ENCODE data around the gene PTPN18.

DNA sequence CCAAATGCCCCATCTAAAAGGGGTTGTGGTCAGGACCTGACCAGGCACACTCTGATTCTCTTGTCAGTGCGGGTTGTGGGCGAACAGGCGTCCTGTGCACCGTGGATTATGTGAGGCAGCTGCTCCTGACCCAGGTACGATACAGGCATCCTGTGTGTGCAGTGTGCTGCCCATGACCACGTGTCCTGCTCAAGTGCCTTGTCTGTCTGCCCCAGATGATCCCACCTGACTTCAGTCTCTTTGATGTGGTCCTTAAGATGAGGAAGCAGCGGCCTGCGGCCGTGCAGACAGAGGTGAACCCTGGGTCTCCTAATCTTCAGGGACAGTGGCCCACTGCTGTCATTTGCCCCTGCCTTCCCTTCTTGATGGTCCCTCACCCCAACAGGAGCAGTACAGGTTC lies 14.6 kb downstream of the PTPN18 start:
- no peak for TF ChIP-seq POLR2A (IDR thresholded peaks at IDR 0.05)
- TF ChIP-seq, protein P1, sequence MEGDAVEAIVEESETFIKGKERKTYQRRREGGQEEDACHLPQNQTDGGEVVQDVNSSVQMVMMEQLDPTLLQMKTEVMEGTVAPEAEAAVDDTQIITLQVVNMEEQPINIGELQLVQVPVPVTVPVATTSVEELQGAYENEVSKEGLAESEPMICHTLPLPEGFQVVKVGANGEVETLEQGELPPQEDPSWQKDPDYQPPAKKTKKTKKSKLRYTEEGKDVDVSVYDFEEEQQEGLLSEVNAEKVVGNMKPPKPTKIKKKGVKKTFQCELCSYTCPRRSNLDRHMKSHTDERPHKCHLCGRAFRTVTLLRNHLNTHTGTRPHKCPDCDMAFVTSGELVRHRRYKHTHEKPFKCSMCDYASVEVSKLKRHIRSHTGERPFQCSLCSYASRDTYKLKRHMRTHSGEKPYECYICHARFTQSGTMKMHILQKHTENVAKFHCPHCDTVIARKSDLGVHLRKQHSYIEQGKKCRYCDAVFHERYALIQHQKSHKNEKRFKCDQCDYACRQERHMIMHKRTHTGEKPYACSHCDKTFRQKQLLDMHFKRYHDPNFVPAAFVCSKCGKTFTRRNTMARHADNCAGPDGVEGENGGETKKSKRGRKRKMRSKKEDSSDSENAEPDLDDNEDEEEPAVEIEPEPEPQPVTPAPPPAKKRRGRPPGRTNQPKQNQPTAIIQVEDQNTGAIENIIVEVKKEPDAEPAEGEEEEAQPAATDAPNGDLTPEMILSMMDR (IDR thresholded peaks at IDR 0.05): no peak

All from heart left ventricle (tissue), 13 donors.